DMS153 treated with DMSO at 0.1 percent for 48 hours (cell line): ENCODE measurements around the gene SRPK3.
"Not testable (repeated sequence)": the region's sequence is repeated elsewhere in the genome, so short reads cannot be mapped to it uniquely, and the experiment has no call there.

Experiments
- DNase-seq: peaks from one replicate; lab custom pipeline; 2025; ENCODE audit not compliant: unreplicated experiment; lab: John Stamatoyannopoulos, UW

The SRPK3 gene

DNA sequence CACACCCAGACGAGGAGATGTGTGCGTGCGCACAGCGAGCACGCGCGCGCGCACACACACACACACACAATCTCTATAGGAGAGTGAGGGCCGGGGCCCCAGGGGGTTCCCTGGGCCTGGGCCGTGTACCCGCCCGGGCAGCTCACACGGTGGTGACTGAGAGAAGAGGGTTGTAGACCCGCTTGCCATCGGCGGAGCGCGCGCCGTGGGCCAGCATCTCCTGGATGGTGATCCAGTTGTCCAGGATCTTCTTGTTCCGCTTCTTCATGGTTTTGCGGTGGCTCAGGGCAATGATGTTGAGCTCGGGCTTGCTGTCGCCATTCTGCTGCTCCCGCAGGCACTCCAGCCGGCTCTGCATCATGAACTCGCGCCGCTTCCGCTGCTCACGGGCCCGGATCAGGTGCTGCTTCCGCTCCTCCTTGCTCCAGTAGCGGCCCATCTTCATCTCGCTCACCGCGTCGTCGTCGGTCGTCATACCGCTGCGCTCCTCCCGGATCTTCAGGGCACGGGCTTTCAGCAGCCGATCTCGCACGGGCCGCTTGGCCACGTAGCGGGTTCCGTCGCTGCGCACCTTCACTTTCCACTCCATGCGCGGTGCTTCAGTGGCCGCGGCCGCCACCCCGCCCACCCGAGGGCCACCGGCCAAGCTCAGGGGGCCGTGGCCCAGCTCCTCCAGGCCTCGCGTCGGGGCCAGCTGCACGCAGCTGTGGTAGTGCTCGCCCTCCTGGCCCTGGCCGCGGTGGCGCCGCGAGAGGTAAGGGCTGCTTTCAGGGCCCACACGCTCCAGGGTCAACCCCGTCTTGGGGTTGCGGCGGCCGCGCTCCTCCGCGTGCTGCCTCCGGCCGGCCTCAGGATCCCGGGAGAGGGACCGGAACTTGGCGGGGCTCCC lies 22.6 kb downstream of the SRPK3 start:
- DNase-seq = no peak

DNA sequence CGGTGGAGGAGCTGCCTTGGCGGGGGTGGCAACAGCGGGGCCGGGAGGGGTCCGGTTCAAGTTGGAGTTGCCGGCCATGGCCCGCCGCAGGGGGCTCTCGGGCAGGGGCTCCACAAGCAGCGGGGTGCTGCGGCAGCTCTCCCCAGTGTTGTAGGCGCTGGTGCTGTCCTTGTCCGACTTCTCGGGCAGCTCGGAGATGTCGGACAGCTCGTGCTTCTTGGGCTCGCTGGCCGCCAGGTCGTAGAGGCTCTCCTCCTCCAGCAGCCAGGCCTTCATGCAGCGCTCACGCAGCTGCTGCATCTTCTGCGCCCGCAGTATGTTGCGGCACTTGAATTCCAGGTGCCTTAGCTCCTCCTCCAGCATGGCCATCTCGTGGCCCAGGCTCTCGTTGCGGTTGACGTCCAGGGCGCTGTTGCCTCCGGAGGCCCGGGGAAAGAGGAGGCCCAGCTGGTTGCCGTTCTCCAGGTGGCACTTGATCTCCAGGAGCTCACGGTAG lies 23.3 kb downstream of the SRPK3 start:
- DNase-seq = no peak

- DNase-seq = no peak
These were observed 23.8 kb downstream of the SRPK3 start for GRCh38 chrX:153804621-153805020.

GRCh38 chrX:153805436-153805835 lies 24.6 kb downstream of the SRPK3 start:
- DNase-seq = no peak

- no peak for DNase-seq
These were observed 26.2 kb downstream of the SRPK3 start for GRCh38 chrX:153806999-153807575.

GRCh38 chrX:153807976-153808375 lies 27.1 kb downstream of the SRPK3 start:
- DNase-seq = no peak

DNA sequence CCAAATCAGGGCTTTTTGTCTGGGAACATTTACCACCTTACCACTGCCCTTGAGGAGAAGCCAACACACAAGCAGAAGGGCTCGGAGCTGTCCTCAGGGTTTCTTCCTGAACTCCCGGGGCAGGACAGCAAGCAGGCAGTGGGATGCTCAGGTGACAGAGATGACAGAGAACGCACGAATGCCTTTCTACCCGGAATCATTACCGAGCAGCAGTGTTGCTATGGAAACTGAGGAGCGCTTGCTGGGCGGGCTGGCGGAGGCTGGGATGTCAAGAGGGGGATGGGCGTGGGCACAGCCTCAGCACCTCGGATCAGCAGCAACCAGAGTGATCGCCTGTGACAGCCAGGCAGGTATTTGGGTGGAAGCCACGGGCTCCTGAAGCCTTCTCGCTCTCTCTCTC lies 31.4 kb downstream of the SRPK3 start:
- DNase-seq = no peak

GRCh38 chrX:153813161-153813560 lies 32.3 kb downstream of the SRPK3 start:
- no peak for DNase-seq

DNA sequence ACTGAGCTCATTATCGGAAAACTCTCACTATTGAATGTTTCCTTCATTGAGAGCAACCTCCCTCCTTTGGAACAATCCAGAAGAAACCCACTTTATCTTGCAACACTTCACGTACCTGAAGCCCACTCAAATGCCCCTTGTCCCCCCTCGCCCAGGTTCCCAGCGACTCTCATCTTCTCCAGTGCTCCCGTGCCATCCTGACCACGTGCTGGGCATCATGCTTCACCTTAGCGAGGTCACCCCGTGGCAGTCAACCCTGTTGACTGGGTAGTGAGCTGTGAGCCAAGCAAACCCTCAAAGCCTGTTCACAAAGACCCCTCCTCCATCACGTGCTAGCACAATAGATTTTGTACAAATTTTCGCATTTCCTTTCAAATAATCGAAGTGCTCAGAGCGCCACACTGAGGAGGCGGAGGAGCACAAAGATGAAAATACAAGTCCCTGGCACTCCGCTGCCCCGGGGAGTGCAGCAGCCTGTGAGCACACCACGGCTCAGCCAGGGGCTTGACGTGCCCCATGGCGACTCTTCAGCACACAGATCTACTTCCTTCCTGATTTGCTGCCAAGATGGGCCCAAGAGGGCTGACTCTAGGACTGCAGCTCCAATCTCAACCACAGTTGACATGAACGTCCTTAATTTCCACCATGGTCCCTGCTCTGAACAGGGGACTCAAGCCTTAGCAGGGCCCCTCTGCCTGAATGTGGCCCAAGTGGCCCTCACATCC lies 33.9 kb downstream of the SRPK3 start:
- DNase-seq = no peak

DNA sequence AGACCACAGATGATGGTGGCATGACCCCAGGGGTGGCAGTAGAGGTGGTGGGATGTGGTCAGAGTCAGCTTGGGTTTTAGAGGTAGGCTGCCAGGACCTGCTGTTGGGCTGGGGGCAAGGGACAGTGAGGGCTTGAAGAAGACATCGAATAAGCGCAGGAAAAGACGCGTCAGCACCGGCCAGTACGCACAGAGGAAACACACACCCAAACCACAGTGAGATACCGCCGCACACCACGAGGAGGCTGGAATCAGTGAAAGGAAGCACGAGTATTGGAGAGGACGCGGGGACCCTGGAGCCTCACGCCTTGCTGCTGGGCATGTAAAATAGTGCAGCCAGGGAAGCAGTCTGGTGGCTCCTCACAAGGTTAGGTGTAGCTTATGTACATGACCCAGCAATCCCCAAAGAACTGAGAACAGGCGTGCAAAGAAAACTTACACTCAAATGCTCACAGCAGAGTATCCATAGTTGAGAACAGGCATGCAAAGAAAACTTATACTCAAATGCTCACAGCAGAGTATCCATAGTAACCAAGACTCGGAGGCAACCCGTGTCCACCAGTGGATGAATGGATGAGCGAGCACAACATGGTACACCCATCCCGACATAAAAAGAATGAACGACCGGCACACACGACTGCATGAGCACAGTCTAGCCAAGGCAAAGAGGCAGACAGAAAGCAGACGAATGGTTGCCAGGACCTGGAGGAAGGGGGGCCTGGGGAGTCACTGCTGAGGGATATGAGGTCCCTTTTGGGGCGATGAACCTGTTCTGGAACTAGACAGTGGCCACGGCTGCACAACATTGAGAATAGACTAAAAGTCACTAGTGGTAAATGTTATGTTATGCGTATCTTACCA lies 36.2 kb downstream of the SRPK3 start:
- no peak for DNase-seq

- not testable (repeated sequence) for DNase-seq
These were observed 37.2 kb downstream of the SRPK3 start for GRCh38 chrX:153818064-153818463.

- peak; percentile 51 for DNase-seq
These were observed 37.9 kb downstream of the SRPK3 start for GRCh38 chrX:153818571-153819383.

DNA sequence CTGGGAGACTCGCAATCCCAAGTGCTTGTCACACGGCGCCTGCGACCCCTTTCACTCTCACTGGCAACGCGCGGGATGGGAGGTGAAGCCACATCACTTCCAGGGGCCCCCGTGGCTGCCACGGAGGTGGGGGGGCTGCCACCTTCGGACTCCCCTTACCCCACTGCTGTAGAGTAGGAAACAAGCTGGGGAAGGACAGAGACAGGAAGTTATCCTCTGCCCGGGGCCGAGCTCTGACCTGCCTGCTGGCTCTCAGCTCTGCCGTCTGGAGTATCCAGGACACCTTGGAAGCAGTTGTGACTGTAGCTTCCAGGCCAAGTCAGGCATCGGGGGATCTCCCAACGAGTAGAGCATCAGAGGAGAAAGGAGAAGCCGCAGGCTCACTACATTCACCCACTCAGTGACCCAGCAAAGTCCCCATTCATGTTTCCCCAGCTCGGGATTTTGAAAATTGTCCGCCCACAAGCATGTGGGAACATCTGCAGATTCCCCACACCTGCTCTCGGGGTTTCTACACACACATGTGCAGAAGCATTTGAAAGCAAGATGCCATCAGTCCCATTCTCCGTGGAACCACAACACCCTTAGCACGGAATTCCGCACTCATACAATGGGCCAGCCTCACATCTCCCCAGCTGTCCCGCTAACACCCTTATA lies 38.7 kb downstream of the SRPK3 start:
- DNase-seq = peak; percentile 42

DNA sequence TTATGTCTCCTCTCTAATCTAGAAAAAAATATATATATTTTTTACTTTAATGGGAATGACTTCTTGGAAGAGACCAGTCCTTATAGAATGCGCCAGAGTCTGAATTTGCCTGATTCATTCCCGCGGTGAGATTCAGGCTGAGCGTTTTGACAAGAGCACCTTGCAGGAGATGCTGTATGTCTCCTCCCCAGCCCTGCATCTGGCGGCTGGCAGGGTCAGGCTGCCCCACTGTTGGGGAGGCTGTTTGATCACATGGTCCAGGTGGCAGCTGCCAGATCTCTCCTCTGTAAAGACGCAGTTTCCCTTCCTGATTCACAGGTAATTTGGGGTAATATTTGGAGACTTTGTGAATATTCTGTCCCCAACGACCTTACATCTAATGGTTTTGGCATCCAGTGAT lies 39.8 kb downstream of the SRPK3 start:
- DNase-seq = no peak

- DNase-seq = no peak
These were observed 40.2 kb downstream of the SRPK3 start for GRCh38 chrX:153821066-153821465.

GRCh38 chrX:153824348-153824747 lies 43.5 kb downstream of the SRPK3 start:
- no peak for DNase-seq

DNA sequence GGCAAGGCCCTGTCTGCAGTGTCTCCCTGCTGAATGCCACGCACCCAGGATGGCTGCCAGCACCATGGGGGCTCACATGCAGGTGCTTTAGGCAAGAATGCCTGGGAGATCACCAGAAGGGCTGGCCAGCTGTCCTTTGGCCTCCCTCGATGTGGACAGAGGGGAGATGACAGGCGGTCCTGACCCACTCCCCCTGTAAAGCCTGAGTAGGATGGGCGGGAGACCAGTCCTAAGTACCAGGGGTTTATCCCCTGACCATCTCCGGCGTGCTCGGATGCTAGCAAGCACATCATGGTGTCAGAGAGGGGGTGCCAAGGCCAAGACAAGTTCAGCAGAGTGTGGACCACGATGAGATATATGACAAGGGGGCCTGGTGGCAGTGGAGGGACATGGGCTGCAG lies 44.2 kb downstream of the SRPK3 start:
- DNase-seq = no peak

DNA sequence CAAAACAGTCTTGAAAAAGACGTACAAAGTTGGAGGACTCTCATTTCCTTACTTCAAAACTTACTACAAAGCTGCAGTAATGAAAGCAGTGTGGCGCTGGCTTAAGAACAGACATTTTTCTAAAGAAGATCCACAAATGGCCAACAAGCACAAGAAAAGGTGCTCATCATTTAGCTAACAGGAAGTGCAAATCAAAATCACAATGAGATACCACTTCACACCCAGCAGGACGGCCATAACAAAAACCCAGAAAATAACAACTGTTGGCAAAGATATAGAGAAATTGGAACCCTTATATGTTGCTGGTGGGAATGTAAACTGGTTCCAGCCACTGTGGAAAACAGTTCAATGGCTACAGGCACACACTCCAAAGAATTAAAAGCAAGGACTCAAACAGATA lies 46.2 kb downstream of the SRPK3 start:
- no peak for DNase-seq

GRCh38 chrX:153827903-153828302 lies 47.1 kb downstream of the SRPK3 start:
- DNase-seq = no peak

- no peak for DNase-seq
These were observed 47.5 kb downstream of the SRPK3 start for GRCh38 chrX:153828308-153828707.
